NCI-H2107 treated with DMSO at 0.1 percent for 48 hours (cell line): ENCODE measurements around the gene NFE2L1.
"Not testable (repeated sequence)": the region's sequence is repeated elsewhere in the genome, so short reads cannot be mapped to it uniquely, and the experiment has no call there.

Experiments
- DNase-seq: peaks from one replicate; lab custom pipeline; 2025; ENCODE audit not compliant: unreplicated experiment; lab: John Stamatoyannopoulos, UW

Gene NFE2L1, protein sequence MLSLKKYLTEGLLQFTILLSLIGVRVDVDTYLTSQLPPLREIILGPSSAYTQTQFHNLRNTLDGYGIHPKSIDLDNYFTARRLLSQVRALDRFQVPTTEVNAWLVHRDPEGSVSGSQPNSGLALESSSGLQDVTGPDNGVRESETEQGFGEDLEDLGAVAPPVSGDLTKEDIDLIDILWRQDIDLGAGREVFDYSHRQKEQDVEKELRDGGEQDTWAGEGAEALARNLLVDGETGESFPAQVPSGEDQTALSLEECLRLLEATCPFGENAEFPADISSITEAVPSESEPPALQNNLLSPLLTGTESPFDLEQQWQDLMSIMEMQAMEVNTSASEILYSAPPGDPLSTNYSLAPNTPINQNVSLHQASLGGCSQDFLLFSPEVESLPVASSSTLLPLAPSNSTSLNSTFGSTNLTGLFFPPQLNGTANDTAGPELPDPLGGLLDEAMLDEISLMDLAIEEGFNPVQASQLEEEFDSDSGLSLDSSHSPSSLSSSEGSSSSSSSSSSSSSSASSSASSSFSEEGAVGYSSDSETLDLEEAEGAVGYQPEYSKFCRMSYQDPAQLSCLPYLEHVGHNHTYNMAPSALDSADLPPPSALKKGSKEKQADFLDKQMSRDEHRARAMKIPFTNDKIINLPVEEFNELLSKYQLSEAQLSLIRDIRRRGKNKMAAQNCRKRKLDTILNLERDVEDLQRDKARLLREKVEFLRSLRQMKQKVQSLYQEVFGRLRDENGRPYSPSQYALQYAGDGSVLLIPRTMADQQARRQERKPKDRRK

DNA sequence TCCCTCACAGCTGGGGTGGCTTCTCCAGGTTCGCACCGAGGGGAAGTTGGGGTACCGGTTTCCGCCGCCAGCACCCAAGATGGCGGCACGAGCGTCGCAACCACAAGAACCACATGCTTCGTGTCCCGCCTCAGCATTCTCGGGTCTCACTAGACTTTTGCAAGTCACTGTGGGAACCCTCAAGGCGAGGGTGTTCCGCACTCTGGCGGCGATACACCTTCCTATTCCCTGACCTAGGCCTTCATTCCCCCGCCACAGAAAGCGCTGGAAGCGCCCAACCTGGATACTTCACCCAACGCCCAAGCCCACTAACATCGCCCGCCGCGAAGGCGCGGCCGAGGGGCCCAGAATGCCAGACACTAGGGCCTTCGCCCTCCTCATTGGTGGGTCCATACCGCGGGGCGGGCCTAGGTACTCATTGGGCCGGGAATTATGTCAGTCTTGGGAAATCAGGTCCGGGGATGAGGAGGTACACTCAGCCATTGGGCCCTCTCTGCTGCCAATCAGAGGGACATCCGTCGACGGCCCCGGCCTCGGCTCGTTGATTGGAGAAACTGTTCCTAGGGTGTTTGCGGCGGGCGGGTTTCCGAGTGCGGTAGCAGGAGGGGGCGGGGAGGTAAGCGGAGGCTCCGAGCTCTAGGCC lies at the start of gene NFE2L1:
Gene NFE2L1 (plus strand): TSS at position 619 of the 643 bp plus-strand sequence. CDS start 2,760 bp downstream, outside the sequence.
- peak; percentile 96 for DNase-seq

DNA sequence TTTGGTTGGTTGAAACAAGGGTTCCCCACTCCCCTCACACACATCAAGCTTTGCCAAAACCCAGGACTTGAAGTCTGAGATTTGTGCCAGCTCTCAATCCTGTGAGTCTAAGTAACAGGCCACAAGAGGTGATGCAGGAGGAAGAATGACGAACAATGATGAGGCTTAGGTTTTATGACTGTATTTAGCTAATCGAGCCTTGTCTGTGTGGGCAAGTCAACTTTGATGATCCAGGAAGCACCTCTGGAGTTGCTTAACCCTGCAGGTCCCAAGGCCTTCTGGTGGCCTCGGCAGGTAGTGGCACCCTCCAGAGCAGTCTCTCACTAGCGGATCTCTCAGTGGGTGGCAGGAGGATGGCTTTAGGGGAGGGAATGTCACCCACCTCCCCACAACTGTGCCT lies 48.6 kb upstream of the NFE2L1 start:
- DNase-seq, result no peak

DNA sequence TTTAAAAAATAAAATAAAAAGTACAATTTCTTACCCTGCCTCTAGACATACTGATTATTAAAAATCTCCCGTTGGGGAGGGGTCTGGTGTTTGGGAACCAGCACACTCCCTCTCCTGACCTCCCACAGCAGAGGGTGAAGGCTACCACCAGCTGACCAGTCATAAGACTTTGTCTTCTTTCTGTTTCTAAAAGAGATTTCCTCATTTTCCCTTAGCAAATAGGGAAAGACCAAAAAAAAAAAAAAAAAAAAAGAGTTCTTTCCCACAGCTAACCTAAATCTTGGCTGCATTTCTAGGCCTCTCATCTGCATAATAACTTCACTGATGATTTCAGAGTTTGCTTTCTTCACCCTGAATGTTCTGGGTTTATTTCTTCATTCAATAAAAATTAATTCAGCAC lies 47.0 kb upstream of the NFE2L1 start:
- DNase-seq, result no peak

- DNase-seq, result not testable (repeated sequence)
Measured at GRCh38 chr17:48001657-48002056, 46.5 kb upstream of the NFE2L1 start.

DNA sequence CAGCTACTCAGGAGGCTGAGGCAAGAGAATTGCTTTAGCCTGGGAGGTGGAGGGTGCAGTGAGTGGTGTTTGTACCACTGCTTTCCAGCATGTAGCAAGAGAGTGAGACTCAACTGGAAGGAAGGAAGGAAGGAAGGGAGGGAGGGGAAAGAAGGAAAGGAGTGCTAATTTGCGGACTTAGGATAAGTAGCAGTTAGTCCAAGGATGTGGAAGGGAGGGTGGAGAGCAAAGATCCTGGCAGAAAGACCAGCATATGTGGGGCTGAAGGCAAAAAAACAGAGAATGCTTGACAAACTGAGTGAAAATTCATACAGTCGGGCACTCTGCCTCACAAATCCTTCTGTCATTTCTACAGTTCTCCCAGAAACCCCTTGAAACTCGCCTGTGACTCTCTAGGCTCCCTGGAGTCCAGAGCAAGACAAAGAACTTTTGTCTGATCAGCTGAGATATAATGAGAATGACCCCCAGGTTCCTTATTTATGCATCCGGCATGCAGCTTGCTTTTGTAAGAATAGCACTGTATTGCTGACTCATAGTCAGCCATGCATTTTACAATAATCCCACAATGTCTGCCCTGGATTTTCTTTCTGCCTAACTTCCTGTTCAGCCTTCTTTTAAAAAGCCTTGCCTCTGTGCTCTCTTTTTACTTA lies 45.8 kb upstream of the NFE2L1 start:
- DNase-seq, result peak; percentile 62

DNA sequence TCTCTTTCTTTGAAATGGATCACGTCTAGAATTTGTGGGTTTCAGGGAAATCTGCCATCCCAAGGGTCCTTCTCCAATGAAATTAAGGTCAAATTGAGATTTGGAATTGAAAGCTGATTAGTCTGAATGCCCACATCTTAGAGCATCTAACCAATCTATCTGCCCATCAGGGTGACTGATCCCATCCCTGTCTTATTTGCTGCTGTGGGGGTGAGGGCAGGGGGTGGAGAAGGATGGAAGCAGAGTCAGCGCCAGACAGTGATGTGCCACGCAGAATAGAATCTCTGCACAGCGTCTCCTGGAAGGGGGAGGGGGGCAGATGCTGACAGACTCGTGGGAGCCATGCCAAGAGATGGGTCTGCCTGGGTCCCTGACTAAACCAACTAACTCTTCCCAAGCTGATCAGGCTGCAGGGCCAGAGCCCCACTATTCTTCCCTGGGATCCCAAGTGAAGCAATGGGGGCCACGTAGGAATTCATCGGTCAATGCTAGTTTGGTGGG lies 45.2 kb upstream of the NFE2L1 start:
- no peak for DNase-seq

DNA sequence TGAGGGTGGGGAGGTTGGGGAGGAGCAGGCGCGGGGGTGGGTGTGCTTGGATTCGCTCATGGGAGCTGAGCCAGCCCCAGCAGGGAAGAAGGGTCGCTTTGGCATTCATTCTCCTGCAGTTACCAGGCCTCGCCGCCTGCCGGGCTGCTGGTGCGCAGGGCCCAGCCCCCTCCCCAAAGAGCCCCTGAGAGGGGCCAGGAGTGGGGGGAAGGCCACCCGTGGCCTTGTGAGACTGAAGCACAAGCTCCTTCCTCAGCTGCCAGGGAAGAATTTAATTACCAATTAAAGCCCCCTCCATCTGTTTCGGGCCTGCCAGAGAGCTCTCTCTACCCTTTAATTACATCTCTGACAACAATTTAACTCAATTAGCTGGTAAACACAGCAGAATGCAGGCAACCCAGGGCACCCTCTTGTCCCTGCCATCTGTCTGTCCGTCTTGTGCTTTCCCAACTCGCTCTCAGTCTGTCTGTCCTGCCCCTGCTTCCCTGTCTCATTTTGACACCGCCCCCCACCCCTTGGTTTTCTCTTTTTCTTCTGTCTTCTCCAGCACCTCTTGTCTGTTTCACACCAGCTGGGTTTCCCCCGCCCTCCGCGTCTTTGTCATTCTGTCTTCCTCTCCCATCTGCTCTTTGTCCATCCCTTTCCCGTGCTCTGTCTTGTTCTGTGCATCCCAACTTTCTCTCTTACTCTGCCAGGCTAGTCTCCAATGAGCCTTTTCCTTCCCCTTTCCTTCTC lies 44.6 kb upstream of the NFE2L1 start:
- DNase-seq, result peak; percentile 60

DNA sequence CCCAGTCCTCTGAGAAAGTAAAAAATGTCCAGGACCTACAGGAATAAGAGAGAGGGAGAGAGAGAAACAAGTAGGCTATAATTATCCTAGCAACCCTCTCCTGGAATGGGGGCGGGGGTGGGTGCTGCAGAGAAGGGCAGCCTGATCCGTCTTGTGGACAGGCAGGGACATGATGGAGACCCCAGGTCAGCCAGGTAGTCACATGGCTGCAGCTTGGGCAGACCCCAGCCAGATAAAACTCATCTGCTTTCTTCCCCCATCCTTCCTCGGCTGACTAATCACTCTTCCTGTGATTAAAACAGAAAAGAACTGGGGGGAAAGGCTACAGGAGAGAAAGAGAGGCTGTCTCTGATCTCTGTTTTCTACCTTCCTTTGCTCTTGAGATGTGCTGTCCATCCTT lies 43.2 kb upstream of the NFE2L1 start:
- DNase-seq, result no peak

GRCh38 chr17:48006936-48007709 lies 41.0 kb upstream of the NFE2L1 start:
- DNase-seq, result no peak

- DNase-seq, result no peak
Measured at GRCh38 chr17:48010193-48010592, 38.0 kb upstream of the NFE2L1 start.

DNA sequence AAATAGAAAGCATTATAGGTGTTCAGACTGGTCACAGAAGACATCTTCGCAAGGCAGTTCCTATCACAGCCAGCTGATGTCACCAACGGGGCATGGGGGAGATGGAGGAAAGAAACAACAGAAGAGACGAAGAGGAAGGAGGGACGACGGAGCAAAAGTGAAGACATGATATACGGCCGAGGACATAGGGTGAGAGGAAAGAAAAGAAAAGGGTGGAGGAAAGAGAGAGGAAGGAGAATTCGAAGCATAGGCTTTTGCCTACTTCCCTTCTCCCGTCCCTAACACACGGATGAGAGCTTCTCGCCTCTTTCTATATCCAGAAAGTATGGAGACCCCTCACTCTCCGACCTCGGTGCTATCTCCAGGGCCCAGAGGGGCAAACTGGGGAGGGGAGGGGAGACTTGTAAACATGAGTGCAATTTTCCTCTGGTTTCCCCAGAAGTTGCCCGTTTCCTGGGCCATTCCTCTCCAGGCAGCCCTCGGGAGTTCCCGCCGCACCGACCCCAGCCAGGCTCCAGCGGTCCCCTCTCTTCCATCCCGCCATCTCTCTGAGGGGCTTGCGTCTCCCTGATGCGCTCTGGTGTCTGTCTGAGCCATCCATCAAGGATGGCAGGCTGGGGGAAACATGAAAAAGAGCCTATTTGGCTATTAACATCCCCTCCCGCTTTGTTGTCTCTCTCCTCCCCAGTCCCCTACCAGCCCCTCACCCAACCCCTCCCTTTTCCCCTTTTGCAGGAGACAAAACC lies 36.6 kb upstream of the NFE2L1 start:
- peak; percentile 63 for DNase-seq

- DNase-seq, result peak; percentile 62
Measured at GRCh38 chr17:48012151-48012520, 36.0 kb upstream of the NFE2L1 start.

DNA sequence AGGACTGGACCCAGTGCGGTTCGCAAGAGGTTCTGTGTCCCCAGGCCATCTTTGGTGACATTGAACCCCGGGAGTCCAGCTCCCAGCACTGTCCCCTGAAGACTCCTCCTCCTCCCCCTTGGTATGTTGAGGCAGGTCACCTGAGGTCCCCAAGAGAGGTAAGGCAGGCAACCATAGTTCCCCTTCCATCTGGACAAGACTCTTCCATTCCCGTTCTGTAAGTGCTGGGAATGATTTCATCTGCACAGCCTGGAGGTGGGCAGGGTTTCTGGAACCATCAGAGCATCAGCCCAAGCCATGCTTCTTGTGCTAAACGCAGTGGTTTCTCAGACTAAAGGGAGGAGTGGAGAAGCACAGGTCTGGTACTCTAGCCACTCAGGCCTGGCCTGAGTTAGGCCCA lies 35.5 kb upstream of the NFE2L1 start:
- no peak for DNase-seq

- no peak for DNase-seq
Measured at GRCh38 chr17:48013876-48014594, 34.1 kb upstream of the NFE2L1 start.

GRCh38 chr17:48014595-48015111 lies 33.5 kb upstream of the NFE2L1 start:
- peak; percentile 69 for DNase-seq

- no peak for DNase-seq
Measured at GRCh38 chr17:48016112-48016511, 32.0 kb upstream of the NFE2L1 start.

DNA sequence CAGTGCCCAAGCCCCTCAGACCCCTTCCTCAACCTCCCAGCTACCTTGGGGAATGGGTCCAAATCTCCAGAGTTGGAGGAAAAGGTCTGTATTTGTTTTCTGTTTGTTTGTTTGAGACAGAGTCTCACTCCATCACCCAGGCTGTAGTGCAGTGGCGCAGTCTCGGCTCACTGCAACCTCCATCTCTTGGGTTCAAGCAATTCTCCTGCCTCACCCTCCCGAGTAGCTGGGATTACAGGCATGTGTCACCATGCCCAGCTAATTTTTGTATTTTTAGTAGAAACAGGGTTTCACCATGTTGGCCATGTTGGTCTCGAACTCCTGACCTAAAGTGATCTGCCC lies 30.4 kb upstream of the NFE2L1 start:
- DNase-seq, result not testable (repeated sequence)

GRCh38 chr17:48021934-48022333 lies 26.2 kb upstream of the NFE2L1 start:
- no peak for DNase-seq
